GM19324 (cell line): ENCODE data around the gene FLNA.
"Not testable (repeated sequence)": the region's sequence is repeated elsewhere in the genome, so short reads cannot be mapped to it uniquely, and the experiment has no call there.

Experiments
- ATAC-seq: cut with Tn5 transposase; IDR thresholded peaks from one replicate; pipeline ENCODE4 v1.9.1; 2021; ENCODE audit warnings: mild to moderate bottlenecking, moderate library complexity; ENCODE audit not compliant: unreplicated experiment, low FRiP score

FLNA gene, protein sequence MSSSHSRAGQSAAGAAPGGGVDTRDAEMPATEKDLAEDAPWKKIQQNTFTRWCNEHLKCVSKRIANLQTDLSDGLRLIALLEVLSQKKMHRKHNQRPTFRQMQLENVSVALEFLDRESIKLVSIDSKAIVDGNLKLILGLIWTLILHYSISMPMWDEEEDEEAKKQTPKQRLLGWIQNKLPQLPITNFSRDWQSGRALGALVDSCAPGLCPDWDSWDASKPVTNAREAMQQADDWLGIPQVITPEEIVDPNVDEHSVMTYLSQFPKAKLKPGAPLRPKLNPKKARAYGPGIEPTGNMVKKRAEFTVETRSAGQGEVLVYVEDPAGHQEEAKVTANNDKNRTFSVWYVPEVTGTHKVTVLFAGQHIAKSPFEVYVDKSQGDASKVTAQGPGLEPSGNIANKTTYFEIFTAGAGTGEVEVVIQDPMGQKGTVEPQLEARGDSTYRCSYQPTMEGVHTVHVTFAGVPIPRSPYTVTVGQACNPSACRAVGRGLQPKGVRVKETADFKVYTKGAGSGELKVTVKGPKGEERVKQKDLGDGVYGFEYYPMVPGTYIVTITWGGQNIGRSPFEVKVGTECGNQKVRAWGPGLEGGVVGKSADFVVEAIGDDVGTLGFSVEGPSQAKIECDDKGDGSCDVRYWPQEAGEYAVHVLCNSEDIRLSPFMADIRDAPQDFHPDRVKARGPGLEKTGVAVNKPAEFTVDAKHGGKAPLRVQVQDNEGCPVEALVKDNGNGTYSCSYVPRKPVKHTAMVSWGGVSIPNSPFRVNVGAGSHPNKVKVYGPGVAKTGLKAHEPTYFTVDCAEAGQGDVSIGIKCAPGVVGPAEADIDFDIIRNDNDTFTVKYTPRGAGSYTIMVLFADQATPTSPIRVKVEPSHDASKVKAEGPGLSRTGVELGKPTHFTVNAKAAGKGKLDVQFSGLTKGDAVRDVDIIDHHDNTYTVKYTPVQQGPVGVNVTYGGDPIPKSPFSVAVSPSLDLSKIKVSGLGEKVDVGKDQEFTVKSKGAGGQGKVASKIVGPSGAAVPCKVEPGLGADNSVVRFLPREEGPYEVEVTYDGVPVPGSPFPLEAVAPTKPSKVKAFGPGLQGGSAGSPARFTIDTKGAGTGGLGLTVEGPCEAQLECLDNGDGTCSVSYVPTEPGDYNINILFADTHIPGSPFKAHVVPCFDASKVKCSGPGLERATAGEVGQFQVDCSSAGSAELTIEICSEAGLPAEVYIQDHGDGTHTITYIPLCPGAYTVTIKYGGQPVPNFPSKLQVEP (N-terminal part only)

DNA sequence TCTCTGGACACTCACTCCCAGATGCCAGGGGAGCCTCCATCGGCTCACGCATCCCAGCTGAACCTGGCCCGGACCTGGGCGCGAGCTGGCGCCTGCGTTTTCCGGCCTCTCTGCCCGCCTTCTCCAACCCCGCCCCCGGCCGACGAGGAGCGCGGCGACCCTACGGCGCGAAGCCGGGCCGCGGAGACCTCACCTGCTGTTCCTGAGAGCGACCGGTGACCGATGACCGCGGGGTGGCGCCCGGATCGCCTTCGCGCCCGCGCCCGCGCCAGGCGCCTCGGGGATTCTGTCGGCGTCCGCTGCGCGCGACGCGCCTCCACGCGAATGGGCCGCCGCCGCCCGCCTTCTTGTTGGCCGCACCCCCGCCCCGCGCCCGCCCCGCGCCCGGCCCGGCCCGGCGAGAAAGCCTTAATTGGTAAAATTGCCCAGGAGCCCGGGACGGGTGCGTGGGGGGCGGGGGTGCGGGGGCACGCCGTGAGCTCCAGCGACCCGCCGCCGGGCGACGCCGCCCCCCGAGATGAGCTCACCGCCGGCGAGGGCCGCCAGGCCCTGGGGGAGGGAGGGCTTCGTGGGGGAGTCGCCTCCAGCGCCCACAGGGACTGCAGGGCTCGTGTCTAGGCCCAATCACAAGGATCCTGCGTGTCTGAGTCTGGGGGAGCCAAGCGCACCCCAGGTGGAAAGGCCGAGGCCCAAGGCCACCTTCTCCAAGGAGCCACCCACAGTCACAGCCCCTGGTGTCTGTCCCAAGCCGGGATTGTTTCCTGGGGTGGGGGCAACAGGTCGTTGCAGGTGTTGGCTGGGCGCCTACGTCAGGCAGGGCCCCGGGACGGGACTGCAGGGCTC lies at the start of gene FLNA:
TSS of gene FLNA (minus strand) at position 322 of the 843 bp plus-strand sequence. CDS start 3,389 bp downstream, outside the sequence.
- no peak for ATAC-seq

DNA sequence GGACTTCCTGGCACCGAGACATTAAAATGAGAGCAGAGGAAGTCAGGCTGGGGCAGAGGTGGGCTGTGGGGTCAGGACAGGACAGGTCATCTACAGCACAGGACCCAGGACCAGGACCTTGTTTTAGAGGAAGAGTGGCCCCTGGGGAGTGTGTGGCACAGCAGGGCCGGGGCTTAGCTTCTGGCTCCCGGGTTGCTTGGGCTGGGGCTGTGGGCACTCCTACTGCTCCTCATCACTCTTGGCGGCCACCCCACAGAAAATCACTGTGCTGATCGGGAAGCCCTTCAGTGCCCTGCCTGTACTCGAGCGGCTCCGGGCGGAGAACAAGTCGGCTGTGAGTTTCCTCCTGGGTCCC lies 45.9 kb upstream of the FLNA start:
- ATAC-seq = no peak

DNA sequence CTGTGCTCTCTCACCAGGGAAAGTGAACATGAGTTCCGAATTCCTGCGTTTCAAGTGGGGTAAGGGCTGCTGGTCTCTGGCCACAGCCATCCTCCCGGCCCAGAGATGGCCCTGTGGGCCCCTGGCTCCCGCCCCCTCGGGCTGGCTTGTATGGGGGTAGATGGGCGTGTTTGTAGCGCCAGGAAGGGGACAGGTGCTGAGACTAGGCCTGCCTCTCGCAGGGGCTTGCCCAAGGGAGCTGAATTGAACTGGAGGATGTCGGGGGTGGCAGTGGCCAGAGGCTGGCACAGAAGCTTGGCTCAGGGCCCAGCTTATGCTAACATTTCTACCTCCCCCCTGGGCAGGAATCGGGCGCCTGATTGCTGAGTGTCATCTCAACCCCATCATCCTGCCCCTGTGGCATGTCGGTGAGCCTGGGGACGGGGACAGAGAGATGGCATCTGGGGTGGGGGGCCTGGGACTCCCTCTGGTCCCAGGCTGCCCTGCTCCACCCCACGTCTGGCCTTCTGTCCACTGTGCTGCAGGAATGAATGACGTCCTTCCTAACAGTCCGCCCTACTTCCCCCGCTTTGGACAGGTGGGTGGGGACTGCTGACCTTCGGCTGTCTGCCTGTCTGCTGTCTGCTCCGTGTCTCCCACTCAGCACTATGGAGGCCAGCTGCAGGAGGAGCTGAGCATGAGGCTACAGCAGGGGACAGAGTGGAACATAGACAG lies 45.4 kb upstream of the FLNA start:
- no peak for ATAC-seq

DNA sequence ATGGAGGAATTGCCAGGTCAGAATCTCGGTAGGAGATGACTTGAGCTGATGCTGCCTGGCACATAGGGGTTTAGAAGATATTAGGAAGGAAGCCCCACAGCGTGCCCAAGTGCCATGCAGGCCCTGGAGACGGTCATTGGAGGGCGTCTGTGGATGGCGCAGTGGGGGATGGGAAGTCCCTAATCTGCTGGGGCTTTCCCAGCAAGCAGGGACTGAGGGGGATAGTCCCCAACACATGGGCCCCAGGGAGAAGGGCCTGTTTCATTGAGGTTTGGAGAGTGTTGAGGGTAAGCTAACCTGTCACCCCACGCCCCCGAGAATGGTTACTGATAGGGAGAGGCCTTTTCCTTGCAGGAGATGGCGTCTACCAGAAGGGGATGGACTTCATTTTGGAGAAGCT lies 44.8 kb upstream of the FLNA start:
- ATAC-seq = no peak

DNA sequence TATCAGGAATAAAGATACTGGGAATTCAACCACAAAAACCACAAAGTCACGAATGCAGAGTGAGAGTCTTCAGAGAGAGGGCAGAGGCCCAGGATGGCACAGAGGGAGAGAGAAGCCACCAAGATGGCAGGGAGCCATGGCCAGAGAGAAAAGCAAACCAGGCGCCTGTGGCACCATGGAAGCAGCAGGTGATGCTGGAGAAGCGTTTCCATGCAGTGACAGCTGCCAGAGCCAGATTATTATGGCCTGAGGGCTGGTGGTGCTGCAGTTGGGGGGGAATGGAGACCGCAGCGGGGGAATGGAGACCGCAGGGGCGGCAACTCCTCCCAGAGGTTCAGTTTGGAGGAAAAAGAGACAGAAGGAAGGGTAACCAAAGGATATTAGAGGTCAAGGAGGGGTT lies 42.7 kb upstream of the FLNA start:
- ATAC-seq = no peak

DNA sequence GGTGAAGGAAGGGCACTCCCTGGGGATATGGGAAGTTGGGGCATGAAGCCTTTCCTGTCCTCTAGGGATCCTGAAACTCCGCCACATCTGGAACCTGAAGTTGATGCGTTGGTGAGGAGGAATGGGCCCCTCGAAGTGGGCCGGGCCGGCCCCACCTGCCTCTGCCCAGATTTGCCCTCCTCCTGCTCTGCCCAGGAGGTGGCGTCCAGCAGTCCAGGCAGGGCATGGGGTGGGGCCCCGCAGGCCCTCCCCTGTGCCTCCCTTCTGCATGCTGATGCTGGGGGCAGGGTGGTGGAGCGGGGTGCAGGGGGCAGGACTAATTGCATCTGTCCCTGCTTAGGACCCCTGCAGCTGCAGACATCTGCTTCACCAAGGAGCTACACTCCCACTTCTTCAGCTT lies 38.7 kb upstream of the FLNA start:
- no peak for ATAC-seq

DNA sequence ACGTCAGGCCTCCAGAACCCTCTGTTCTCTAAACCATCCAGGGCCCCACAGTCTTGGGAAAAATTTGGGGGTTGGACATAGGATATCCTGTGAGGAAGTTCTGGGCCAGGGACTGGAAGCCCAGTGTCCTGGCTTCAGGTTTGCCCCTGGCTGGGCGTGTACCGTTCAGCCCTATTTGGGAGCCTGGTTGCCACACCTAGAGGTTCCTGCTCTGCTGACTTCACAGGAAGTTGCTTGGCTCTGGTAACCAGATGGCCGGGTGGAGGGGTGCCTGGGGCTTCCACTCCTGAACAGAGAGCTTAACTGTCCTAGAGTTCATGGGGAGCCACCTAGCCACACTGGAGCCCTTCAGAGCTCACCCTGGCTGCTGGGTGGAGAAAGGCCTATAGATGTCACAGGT lies 38.0 kb upstream of the FLNA start:
- no peak for ATAC-seq

DNA sequence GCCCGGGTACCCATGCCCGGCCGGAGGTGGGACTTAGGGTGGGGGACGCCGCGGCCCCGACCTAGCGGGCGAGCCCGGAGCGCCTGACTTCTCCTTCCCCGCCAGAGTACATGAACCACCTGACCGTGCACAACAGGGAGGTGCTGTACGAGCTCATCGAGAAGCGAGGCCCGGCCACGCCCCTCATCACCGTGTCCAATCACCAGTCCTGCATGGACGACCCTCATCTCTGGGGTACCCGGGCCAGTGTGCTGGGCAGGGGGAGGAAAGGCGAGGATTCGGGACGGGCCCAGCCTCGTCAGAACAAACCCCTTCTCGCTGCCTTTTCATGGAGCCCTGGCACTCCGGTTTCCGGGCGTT lies 37.5 kb upstream of the FLNA start:
- ATAC-seq = peak; percentile 66

DNA sequence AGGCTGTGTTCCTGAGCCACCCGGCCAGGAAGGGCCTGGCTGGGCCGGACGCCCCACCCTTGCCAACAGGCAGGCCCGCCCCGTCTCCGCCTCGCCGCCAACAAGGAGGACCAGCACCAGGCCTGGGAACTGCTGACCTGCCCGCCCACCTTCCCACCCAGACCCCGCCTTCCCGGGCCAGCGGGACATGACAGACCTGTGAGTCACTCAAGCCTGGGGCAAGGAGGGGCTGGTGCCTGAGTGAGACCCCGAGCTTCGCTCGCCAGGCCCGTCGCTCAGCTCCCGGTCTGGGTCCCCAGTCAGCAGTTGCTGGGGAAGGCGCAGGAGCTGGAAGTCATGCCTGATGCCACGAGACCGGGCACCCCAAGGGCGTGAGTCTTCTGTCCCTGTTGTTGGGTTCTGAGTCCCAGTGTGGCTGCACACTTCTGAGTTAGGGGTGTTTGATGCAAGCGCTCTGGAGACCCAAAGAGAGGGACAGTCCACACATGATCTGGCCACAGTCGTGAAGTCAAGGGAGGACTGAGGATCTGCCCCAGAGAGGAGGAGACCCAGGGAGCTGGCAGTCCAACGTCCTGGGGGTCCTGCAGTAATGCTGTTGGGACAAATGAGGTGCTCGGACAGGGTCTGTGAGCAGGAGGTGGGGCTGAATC lies 34.9 kb upstream of the FLNA start, which contains the start of gene DNASE1L1:
TSS of gene DNASE1L1 (minus strand) at position 33 of the 650 bp plus-strand sequence. CDS start 3,686 bp downstream, outside the sequence.
- ATAC-seq = no peak

DNA sequence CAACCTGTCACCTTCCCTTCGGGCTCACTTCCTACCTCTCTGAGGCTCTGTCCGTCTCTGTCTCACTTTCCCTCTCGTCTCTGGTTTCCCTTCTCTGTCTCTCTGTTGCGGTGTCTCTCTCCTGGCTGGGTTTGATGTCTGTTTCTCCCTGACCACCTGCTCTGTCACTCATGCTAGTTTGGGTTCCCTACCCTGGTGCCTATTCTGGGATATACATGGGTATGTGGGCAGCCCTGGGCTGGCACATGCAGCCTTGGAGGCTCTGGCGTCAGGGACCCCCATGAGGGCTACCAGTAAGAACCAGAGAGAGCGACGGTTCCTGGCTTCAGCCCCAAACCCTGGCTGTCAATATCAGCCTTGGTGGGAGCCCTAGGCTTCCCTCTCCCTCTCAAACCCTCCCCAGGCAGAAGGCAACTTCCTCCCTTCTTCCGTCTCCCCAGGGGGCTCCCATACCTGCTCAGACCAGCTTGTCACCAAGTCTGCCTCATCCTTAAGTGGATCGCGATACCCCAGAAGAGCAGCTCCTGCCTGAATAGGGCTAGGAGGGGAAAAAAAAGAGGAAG lies 34.3 kb upstream of the FLNA start:
- ATAC-seq = no peak

DNA sequence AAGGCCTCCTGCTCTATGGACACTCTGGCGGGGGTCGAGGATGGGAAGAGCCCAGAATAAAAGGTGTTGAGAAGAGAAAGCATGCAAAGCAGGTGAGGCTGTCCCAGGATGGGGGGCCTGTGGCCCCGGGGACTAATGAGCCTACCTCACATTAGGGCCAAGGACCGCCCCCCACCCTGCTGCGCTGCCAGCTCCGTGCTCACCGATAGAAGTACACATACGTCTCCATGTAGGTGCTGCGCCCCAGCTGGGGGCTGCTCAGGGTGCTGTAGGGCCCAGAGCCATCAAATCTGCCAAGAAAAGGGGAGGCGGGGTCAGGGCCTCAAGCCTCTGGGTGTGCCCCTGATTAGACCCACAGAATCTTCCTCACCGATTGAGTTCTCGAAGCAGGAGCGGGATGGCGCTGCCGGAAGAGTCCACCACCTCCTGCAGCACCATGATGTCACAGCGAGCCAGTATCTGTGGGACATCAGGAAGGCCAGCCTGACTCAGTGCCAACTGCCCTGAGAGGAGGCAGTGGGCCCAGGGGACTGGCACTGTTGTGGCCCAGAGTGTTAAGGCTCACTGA lies 30.3 kb upstream of the FLNA start:
- no peak for ATAC-seq

DNA sequence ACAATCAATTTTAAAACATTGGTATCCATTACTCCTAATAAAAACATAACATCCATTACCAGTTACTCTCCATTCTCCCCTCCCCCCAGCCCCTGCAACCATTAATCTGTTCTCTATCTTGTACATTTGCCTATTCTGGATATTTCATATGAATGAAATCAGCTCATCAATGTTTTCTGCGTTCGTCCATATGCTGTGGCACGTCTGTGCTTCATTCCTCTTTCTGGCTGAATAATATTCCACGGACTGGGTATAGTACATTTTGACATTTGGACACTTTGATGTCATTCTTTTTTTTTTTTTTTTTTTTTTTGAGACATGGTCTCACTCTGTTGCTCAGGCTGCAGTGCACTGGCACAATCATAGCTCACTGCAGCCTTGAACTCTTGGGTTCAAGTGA lies 29.4 kb upstream of the FLNA start:
- no peak for ATAC-seq

DNA sequence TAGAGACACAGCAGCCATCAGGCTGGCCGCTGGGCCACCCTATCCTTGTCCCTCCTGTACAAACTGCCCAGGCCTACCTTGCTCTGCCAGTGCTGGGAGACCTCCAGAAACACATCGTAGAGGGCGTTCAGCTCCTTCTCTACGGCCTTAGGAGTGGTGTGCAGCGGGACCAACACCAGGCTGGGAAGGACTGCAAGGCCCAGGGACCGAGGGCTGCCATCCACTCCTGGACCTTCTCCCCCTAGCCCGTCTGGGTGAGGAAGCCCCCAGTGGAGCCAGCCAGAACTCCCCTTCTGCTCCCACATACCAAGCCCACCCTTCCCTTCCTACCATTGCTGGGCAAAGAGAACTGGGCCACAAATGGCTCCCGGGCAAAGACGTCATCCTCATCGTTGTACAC lies 28.8 kb upstream of the FLNA start:
- ATAC-seq = no peak

DNA sequence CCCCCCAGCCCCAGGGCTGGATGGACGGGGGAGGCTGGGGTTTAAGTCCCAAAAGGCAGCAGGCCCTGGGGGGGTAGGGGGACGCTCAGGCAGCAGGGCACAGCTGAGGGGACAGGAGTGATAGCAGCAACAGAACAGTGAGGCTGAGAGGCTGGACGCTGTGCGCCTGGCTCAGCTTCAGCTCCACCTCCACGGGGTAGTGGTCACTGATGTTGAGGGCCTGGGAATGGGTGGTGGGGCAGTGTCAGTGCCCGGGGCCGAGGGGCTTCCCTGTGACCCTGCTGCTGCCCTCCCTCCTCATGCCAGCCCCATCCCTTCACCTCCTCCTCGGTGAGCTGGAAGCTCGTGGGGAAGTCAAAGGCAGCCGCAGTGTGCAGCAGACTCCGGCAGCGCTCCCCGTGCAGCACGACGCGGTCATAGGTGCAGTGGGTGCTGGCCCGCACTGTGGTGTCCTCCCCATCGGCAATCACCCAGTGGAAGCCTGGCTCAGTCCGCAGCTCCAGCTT lies 28.2 kb upstream of the FLNA start:
- no peak for ATAC-seq

DNA sequence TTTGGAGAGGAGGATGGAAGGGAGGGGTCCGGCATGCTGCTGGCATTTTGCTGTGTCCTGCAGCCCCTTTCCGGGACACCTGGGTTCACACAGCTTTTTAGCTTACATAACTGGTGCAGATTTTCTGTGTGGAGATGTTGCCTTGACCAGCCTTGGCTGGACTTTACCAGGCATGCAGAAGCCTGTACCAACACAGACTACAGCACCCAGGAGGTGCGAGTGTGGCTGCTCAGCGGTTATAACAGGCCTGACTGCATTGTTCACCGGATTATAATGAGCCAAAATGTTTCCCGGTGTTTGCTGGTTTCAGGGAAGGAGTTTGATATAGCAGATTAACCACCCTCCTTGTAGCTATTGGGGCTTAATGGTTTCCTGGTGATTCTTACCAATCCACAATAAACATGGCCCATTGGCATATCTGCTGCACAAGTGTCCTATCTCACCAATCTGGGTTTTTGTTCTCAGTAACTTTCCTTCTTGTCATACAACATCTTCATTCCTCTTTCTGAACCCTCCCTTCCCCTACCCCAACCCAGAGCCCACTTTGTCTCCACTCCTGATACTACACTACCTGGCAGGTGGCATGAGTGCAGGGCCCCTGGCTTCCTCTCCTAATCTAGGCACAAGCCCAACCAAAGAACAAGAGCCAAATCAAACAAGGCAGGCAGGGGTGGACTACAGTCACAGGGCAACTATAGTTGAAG lies 27.6 kb upstream of the FLNA start:
- ATAC-seq = no peak

DNA sequence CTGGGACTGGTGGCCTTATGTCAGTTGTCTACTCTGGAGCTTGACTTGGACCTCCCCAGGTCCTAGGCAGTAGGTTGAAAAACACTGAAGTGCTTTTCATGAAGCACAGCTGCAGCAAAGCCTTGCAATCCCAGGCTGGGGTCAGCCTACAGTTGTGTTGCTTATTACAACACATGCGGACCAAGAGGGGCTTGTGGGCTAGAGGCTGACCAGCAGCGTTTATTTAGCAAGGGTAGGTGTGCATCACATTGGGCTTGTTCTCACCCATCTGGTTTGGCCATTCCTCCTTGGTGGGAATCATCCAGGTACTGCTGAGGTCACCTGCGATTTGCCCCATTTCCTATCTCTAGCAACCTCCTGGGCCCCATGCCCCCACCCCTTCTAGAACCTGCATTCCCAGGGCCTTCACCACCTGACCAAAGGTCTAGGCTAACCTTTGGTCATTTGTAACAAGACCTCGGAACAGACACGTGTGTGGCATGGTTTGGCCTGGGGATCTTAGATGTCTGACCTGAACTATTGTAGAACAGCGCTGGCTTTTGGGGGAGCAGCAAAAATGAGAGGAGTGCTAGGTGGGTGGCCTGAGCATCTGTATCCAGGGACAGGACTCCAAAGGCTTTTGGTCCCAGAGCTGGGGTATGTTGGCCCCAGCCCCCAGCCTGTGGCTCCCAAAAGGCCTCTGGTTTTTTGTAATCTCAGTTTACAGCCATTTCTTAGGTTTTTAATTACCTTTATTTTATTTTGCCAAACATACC lies 26.8 kb upstream of the FLNA start:
- no peak for ATAC-seq

DNA sequence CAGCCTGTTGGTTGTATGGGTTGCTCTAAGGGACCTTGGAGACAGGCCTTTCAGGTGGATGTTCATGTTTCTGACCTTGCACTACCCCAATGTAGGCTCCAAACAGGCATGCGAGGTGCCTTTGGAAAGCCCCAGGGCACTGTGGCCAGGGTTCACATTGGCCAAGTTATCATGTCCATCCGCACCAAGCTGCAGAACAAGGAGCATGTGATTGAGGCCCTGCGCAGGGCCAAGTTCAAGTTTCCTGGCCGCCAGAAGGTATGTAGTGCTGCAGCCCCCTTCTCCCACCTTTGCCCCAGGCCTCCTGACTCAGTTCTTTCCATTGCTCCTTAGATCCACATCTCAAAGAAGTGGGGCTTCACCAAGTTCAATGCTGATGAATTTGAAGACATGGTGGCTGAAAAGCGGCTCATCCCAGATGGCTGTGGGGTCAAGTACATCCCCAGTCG lies 26.0 kb upstream of the FLNA start:
- not testable (repeated sequence) for ATAC-seq
